ENCODE data around the gene SMC6.

The SMC6 gene

DNA sequence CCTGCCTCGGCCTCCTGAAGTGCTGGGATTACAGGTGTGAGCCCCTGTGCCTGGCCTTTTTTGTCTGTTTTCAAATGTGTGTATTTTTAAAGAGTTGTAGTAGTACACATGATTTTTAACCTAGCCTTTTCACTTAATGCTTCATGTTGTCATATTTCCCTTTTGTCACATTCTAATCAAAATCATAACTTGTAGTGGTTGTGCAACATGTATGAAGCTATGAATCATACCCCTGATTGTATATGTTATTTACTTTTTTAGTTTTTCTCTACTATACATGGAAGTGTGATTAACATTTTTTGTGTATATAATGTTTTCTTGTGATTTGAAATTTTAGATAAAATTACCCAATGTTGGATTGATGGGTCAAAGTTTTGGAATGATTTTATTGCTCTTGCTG, 8.8 kb upstream of the SMC6 start:
- no peak for DNase-seq (ENCODE audit: low read depth in 2 of 2)

DNA sequence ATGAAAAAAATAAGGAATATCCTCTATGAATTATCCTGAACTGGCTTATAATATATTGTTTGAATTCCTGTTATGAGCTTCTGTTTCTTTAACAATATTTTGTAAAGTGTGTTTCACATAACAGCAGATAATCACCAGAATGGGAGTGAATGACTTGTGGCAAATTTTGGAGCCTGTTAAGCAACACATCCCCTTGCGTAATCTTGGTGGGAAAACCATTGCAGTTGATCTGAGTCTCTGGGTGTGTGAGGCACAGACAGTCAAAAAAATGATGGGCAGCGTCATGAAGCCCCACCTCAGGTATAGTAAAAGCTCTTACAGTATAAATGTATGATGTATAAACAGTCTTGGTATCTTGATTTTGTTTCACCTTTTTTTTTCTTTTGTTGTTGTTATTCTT, 6.2 kb upstream of the SMC6 start:
- no peak for DNase-seq (ENCODE audit: low read depth in 2 of 2)

DNA sequence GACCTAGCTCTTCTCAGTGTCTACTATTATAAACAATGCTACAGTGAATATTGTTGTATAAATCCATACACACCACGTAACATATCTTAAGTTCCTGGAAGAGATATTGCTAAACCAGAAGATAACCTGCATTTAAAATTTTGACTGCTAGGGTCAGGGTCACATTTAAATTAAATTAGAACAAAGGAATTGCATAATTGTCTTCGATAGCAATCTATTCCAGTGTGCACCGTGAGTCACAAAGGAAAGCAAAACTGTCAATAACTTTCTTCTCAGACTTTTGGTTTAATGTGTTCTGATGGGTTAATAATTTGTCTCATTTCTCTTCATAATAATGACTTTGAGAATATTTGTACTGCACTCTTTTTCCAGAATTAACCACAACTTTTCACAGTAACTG, 4.5 kb upstream of the SMC6 start:
- no peak for DNase-seq (ENCODE audit: low read depth in 2 of 2)

DNA sequence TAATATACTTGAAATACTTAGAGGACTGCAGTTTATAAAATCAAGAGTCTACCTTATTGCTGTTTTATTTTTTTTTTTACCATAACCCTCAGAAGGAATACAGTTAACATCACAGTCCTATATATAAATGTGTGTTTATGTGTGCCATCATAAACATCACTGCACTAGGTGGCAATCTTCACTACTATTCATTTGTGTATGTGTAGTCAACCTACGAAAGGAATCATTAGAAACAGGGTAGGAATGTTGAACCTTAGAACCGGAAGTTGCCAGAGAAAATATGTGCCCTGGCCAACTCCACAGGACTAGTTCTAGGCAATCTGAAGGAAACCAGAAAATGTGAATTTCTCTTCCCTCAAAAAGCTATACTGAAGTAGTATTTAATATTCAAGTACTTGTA, 3.7 kb upstream of the SMC6 start:
- DNase-seq (ENCODE audit: low read depth in 2 of 2), result no peak

DNA sequence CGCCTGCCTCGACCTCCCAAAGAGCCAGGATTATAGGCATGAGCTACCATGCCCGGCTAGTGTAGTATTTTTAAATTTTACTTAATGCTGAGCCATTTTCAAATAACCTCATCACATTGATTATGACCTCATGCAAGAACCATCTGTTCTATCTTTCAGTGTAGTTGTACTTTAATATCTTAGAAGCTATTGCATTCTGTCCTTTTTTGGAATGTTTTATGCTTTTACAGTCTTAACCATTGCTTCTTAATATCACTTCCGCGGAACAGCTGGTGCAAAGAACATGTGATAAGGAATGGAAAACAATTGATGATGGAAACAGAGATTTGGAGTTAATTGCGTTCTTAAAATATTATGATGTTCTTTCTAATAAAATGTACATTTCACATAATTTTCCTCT, 3.1 kb upstream of the SMC6 start:
- no peak for DNase-seq (ENCODE audit: low read depth in 2 of 2)

DNA sequence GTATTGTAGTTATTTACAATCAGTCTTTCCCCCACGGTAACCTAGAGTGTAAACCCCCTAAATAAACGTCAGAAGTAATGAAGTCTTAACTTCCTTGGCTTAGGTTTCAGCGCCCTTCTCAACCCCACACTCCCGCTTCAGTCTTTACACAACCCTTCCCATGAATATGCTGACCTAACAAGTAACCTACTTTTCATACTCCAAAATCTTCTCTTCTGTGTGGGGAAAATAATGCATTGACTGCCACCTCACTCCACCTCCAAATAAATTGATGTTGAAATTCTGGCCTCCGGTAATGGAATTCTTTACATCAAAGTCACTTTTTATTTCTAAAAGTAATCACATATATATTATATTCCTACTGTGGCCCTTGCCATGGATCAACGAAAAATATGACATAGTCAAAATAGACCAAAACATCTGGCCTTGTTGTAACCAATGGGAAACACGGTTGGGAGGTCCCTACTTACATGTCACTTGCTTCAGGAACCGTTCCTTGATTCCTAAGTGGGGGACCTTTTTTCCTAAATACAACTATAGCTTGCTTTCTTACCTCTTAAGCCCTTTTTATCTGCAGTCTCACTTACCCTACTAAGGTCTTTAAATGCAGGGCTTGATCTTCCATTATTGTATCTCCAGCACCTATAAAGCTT, 1.3 kb upstream of the SMC6 start:
- no peak for DNase-seq (ENCODE audit: low read depth in 2 of 2)

DNA sequence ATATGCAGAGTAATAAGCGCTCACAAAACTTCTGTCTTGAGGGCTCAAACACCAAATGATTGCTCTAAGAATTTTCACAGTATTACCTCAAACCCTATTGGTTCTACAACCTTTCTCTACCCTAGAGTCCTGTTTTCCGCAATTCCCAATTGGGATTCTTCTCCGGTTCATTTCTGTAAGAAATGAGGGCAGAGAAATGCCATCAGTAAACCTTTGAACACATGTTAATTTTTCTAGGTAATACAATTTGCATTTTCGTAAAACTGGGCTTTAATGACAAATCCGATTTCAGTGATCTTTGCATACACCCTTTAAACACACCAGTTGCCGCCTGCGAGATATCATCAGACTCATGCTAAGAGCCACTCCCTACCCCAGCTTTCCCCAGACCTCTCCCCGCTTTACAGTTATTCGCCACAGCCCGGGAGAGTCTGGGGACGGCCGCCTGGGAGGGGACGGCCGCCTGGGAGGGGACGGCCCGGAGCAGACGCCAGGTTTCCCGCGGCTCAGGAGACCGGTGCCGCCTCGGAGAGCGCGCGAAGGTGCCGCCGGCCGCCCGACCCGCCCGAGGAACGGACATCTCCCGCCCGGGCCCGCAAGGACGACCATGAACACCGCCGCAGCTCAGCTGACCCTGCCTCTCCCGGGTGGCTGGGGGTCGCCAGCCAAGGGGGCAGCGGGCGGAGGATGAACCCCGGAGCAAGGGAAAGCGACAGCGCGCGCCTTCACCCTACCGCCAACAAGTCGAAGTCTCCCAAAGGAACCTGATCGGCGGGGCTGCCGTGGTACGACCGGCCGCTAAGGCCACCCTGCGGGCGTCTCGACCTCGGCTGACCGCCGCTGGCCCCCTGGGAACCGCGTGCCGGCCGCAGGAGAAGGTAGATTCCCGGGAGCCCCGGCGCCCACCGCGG, 463 bp downstream of the SMC6 start:
- peak in 1 of 2 donors; percentile 6 for DNase-seq (ENCODE audit: low read depth in 2 of 2)

DNA sequence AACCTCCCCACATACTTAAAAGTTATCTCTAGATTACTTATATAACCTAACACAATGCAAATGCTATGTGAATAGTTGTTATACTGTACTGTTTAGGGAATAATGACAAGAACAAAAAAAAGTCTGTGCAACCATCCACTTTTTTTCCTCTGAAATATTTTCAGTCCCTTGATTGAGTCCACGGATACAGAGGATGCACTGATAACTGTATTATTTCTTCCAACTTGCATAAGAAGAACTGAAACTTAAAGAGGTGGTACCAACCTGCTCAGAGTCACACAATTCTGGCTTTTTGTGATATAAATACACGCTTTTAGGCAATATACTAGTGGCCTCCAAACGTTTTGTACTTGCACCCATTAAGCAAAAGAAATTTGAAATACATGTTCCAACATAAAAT, 1.4 kb downstream of the SMC6 start:
- DNase-seq (ENCODE audit: low read depth in 2 of 2), result no peak

DNA sequence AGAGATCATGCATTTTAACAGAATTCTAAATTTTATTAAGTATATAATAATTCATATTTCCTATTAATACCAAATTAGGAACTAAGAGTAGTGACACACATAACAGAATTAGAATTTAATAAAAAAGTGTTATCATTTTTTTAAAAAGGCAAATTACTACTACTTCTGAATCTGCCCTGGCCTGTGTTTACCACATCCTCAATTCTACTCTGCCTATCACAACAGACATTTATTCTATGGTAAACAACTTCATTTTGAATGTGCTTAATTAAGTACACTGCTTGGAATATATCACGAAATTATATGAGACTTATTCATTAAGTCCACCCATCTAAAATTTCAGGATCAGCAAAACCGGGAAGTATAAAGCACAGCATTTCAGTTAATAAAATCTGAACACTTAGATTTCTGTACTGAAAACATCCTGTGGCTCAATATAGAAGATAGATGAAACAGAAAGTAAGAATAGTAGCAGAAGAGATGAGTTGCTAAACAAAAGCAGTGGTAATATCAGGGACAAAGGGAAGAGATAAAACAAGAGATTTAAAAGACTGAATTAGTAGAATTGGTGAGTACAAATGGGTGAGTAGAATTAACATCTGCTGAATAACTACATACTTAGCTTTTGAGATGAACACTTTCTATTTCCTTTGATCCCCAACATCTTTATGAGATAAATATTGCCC, 3.7 kb downstream of the SMC6 start:
- no peak for DNase-seq (ENCODE audit: low read depth in 2 of 2)

DNA sequence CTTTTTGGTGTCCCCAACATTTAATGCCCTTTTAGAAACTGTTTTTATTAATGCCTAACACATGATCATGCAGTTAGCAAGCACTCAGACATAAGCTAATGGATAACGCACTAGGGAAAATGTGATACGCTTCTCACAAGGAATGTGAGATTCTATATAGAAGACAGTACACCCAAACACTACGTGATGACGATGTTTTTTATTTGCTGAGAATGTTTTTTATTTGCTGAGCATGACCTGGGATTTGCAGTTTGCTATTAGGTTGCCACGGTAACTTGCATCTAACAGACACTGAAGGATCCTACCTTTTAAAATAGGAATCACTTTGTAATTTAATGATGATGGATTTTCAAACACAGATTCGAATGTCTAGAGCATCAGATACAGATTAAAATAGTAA, 4.9 kb downstream of the SMC6 start:
- DNase-seq (ENCODE audit: low read depth in 2 of 2), result no peak

DNA sequence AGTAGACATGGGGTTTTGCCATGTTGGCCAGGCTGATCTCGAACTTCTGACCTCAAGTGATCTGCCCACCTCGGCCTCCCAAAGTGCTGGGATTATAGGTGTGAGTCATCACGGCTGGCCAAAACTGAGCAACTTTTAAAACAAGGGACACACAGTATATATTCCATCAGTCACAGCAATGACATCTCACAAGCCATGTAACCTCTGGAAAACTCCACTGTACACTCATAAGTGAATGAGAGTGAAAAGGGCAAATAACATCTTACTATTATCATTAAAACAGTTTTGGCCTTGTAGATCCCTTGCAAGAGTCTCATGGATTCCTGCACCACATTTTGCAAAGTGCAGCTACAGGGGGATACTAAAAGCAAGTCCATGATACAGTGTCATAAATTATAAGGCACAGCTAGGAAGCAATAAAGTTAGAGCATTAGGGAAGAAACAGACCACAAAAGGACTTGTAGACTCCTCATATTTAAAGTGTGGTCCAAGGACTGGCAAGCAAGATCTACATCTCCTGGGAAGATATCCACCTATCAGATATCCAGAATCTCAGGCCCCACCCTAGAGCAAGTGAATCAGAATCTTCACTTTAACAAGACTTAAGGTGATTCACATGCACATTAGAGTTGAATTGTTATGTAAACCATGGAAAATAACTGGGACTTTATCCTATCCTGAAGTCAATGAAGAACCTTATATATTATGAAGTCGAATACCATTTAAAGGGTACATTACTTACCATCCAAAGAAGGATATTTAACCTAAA, 5.7 kb downstream of the SMC6 start:
- no peak for DNase-seq (ENCODE audit: low read depth in 2 of 2)

DNA sequence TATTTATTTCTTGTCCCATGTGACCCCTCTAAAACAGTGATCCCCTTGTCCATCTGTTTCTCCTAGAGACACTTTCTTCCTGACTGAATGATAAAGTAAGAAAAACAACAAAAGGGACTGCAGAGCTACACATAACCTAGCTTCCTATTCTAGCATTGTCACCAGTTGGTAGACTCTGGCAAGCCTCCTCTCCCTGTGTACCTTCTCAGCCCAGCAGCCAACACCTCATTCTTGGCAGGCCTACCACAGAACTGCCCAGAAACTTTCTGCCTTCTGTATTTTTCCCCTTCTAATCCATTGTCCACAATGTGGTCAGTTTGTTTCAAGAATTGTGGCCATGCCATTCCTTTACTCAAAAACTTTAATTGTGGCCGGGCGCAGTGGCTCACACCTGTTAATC, 13.4 kb downstream of the SMC6 start:
- DNase-seq (ENCODE audit: low read depth in 2 of 2), result no peak

DNA sequence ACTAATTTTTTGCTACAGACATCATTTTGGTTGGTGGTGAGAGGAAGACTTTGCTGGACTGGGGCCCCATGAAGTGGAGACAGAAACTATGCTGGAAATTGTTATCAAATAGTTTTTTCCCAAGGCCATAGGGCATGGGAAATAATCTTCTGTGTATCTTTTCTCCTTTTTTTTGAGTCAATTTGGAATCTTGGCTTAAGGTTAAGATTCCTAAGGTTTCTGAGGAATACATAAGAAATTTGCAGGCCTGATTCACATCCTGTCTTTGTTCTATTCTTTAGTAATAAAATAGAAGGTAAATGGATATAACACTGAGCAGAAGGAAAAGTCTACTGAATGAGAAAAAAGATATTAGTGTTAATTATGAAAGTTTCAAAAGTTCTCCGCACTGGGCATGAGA, 16.6 kb downstream of the SMC6 start:
- no peak for DNase-seq (ENCODE audit: low read depth in 2 of 2)

DNA sequence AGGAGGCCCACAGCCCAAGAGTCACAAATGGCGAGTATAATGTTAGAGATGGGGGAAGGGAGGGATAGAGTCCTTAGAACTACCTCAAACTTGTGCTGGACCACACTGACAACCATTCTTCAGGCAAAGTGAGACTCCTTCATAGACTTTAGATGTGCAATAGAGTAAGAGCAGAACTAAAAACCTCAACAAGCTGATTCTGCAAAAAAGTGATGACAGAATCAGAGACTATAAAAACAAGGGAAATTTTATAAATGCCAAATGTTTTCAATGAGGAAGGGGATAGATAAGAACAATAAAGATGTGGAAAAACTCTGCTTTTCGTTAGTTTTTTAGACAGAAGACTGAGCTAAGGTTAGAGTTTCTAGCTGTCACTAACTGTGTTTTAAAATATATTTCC, 17.7 kb downstream of the SMC6 start:
- no peak for DNase-seq (ENCODE audit: low read depth in 2 of 2)

DNA sequence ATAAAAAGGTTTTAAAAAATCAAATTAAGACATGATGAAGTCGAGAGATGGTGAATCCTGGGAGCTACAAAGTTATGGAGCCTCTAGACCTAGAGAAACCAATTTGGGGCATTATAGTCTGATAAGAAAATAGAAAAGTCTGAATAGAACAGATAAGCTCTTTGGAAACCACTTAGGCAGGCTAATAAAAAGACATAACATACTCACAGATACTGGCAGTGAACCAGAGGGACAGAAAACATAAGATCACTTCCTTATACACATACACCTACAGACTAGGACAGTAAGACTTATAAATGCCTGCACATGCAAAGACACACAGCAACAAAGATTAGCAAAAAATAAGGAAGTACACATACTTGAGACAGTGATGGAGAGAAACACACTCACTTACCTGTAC, 20.0 kb downstream of the SMC6 start:
- DNase-seq (ENCODE audit: low read depth in 2 of 2), result no peak

DNA sequence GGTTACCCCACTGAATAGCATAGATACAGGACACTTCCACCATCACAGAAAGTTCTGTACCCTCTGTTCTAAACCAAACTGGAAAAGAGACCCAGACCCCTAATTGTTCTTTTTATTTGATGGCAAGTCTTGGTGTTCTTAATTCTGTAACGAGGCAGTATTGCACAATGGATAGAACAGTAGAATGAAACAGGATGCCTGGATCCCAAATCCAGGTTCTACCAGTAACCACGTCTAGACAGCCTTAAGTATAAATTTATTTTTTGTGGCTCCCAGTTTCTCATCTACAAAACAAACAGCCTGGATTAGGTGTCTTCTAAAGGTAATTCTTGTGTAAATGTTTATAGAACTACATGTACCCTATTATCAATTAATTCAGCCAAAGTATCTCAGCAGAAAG, 23.7 kb downstream of the SMC6 start:
- no peak for DNase-seq (ENCODE audit: low read depth in 2 of 2)

DNA sequence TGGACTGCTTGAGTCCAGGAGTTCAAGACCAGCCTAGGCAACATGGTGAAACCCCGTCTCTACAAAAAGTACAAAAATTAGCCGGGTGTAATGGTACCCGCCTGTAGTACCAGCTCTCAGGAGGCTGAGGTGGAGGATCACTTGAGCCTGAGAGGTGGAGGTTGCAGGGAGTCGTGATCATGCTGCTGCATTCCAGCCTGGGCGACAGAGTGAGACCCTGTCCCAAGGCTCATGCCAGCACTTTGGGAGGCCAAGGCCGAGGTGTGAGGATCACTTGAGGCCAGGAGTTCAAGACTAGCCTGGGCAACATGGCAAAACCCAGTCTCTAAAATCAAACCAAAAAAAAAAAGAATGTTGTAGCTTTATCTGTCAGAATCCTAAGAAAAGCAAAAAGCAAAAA, 25.4 kb downstream of the SMC6 start:
- DNase-seq (ENCODE audit: low read depth in 2 of 2), result no peak

DNA sequence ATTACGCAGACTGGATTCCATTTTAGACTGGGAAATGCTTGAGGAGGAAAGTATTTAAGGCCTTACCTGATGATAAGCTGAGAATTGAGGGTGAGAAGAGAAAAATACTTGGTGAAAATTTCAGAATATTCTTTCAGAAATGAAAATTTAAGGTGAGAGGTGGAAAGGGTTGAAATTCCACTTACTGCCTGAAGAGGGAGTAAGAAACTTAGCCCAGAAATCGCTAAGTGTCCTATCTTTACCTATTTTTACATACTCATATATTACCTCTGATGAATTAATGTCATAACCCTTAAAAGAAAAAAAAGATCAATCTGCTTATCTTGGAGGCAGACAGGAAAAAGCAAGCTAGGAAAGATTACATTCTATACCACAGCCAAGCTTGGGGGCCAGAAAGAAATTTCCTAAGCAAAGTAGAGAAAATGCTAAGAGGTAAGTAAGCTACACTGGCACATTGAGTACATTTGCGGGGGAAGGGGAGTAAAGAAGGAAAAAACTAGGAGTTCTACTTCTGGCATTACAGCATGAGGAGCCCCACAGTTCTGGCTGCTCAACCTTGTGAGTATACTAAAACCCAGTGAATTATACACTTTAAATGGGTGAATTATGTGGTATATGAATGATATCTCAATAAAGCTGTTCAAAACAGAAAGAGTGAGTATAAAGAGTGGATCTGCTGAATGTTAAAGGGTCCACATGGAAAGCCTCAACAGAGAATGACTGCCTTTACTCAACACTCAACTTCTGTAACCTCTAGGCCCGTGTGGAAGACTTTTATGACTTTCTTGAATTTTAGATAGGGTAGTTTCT, 33.8 kb downstream of the SMC6 start:
- no peak for DNase-seq (ENCODE audit: low read depth in 2 of 2)

DNA sequence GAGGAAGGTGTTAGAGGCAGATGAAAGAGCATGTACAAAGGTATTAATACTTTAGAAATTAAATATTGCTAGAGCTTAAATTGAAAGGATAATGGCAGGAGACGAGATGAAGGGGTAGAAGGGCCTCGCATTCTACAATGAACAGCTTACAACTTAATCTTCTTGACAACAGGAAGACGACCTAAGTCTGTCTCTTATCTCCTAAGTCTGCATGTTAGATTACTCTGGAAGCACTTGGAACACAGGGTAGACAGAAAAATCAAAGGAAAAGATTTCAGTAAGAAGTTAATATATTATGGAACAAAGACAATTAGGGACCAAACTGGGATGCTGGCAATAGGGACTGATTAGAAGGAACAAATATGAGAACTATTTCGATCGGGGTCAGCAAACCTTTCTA, 34.9 kb downstream of the SMC6 start:
- no peak for DNase-seq (ENCODE audit: low read depth in 2 of 2)

DNA sequence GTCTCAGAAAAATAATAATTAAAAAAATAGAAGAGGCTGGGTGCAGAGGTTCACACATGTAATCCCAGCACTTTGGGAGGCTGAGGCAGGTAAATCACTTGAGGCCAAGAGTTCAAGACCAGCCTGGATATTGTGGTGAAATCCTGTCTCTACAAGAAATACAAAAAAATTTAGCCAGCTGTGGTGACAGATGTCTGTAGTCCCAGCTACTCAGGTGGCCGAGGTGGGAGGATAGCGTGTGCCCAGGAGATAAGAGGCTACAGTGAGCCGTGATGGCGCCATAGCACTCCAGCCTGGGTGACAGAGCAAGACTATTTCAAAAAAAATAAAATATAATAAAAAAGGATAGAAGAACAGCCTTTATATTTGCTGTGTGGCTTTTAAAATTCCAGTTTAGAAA, 35.9 kb downstream of the SMC6 start:
- no peak for DNase-seq (ENCODE audit: low read depth in 2 of 2)

DNA sequence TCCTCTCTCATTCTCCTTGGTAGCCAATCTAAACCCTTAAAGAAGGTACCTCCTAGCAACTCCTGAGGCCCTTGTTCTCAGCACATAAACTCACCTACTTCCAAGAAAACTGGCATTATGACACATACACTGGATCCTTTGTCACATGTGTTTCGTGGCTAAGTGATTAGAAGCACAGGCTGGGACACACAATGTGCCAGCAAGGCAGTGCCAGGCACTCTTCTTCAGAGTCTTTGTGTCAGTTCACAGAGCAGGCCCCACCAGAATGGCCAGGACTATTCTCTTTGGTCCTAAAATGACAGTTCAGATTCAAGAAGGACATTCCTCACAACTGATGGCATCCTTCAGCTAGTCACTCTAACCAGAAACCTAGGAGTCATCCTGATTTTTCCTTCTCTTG, 40.3 kb downstream of the SMC6 start:
- no peak for DNase-seq (ENCODE audit: low read depth in 2 of 2)
